Loucy (cell line): Measurements from ENCODE around the gene C4orf54.

ENCODE experiments used
- CTCF ChIP-seq: fragments of 200-600 bp; sonication (generic); conservative IDR thresholded peaks from 2 replicates; pipeline ENCODE4 v1.5.1; 2014; ENCODE audit warnings: mild to moderate bottlenecking, antibody characterized with exemption, low read length
- EZH2phosphoT487 ChIP-seq: fragments of 200-600 bp; IDR thresholded peaks from 2 replicates; pipeline ENCODE4 v1.6.1; 2018; ENCODE audit warnings: antibody characterized with exemption, mild to moderate bottlenecking, moderate library complexity, borderline replicate concordance

GRCh38 chr4:99654361-99654761 lies 3.3 kb downstream of the C4orf54 start:
- TF ChIP-seq CTCF (no peak), EZH2phosphoT487 (no peak)
